ENCODE results near the gene LRFN2.

DNA sequence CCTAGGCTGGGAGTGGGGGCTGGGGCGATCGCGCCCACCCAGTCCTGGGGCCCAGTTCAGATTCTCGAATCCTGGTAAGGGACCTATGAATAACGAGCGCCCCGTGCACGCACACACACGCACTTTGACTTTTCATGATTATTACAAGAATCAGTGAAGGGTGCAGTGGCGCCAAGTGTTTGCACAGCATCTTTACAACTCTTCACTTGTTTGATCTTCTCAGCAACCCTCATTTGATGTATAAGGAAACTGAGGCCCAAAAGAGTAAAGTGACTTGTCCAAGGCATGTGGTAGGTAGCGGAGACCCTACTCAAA lies 863 bp upstream of the LRFN2 start:
- TF ChIP-seq, protein P1, sequence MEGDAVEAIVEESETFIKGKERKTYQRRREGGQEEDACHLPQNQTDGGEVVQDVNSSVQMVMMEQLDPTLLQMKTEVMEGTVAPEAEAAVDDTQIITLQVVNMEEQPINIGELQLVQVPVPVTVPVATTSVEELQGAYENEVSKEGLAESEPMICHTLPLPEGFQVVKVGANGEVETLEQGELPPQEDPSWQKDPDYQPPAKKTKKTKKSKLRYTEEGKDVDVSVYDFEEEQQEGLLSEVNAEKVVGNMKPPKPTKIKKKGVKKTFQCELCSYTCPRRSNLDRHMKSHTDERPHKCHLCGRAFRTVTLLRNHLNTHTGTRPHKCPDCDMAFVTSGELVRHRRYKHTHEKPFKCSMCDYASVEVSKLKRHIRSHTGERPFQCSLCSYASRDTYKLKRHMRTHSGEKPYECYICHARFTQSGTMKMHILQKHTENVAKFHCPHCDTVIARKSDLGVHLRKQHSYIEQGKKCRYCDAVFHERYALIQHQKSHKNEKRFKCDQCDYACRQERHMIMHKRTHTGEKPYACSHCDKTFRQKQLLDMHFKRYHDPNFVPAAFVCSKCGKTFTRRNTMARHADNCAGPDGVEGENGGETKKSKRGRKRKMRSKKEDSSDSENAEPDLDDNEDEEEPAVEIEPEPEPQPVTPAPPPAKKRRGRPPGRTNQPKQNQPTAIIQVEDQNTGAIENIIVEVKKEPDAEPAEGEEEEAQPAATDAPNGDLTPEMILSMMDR (IDR thresholded peaks at IDR 0.05): peak in 1 of 4 experiments; percentile 10
- no peak for TF ChIP-seq POLR2A (IDR thresholded peaks at IDR 0.05)
